Fibroblast of peridontal ligament (primary cell): Measurements from ENCODE around the gene TMED9.
A peak's percentile ranks its signal among the peaks of the same experiment; 100 is the strongest.

Experiments used
- DNase-seq: peaks from one replicate; pipeline ENCODE4 v3.0.0-alpha.2; 2010; ENCODE audit errors: extremely low read depth

TMED9 gene

DNA sequence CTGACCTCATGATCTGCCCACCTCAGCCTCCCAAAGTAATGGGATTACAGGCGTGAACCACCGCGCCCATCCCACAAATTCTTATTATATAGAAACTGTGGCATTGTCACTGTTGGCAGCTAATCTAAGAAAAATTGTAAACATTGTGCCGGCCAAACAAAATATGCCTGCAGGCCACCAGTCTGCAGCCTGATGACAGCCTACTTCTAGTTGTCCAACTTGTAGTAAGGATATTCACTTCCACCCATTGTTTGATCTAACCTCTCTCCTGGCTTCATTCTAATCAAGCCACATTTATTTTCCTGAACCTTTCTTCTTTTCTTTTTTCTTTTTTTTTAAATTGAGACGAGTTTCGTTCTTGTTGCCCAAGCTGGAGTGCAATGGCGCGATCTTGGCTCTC lies 13.7 kb upstream of the TMED9 start:
- no peak for DNase-seq

DNA sequence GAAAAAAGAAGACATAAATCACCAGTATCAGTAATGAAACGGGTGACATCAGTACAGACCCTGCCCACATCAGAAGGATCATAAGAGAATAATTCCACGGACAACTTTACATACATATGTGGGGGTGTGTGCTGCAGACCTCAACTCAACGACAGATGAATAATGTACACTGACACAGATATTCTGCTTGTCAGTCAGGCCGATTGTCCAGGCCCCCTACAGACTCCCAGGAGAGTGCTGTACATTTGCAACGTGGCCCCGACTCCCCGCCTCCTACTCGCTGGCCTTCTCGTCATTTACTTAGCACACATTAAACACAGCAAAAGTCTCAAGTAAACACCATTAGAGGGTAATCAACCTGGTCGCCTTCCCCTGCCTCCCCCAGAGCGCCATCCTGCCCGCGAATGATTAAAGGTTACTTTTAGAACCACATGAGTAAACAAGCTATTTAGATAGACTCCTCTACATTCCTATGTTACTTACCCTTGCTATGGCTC lies 3.5 kb upstream of the TMED9 start:
- DNase-seq, result no peak

DNA sequence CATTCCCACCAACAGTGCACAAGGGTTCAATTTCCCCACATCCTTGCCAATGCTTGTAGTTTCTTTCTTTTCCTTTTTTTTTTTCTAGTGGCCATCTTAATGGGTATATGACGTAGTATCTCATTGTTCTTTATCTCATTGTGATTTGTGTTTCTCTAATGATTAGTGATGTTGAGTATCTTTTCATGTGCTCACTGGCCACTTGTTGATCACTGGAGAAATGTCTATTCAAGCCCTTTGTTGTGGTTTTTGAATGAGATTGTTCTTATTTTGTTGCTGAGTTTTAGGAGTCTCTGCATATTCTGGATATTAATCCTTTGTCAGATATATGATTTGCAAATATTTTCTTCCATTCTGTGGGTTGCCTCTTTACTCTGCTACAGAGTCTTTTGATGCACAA lies 1.6 kb upstream of the TMED9 start:
- no peak for DNase-seq

DNA sequence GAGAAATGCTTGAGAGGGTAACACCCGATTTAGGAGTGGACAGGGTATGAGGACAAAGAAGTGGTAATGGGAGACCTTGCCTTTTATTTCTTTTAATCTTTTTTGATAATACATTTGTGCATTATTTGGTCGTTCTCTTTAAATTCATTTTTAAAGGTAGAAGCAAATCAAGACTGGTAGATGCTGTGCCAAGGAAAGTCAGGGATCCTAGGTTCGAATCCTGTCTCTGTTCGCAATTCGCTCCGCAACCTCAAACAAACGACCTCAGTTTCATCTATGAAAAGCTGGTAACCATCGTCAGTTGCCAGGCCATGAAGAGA lies 353 bp upstream of the TMED9 start:
- DNase-seq, result no peak

DNA sequence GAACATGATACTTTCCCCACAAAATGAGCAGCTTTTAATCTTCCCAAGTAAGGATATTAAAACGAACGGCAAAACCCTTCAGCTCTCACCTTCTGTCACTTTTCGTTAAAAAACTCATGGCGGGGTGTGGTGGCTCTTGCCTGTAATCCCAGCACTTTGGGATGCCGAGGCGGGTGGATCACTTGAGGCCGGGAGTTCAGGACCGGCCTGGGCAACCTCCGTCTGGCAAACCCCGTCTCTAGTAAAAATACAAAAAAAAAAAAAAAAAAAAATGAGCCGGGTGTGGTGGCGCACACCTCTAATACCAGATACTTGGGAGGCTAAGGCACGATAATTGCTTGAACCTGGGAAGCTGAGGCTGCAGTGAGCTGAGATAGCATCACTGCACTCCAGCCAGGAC lies 902 bp downstream of the TMED9 start:
- no peak for DNase-seq

DNA sequence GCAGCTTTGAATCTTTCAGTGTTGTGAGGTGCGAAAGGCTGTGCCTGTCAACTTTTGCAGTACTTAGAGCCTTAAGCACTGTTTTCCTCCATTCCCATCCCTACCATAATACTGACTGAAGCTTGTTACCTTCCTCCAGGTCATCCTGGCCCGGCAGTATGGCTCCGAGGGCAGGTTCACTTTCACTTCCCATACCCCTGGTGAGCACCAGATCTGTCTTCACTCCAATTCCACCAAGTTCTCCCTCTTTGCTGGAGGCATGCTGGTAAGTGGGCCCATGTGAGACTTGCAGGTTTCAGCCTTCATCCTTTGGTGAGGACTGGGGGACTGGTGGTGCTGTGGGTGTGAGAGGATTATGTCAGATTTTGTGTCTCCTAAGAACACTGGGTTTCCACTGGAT lies 1.5 kb downstream of the TMED9 start:
- DNase-seq, result no peak

DNA sequence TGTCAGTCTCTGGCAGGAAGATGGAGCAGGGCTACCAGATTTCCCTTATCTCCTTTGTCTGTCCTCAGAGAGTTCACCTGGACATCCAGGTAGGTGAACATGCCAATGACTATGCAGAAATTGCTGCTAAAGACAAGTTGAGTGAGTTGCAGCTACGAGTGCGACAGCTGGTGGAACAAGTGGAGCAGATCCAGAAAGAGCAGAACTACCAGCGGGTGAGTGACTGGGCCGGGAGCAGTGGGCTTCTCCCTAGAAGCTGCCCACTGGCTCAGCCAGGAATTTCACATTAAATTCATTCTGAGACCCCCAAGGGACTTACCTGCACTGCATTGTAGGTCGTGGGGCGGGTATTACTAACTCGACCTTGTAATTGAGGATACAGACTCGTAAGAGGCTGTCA lies 2.1 kb downstream of the TMED9 start:
- DNase-seq, result no peak

DNA sequence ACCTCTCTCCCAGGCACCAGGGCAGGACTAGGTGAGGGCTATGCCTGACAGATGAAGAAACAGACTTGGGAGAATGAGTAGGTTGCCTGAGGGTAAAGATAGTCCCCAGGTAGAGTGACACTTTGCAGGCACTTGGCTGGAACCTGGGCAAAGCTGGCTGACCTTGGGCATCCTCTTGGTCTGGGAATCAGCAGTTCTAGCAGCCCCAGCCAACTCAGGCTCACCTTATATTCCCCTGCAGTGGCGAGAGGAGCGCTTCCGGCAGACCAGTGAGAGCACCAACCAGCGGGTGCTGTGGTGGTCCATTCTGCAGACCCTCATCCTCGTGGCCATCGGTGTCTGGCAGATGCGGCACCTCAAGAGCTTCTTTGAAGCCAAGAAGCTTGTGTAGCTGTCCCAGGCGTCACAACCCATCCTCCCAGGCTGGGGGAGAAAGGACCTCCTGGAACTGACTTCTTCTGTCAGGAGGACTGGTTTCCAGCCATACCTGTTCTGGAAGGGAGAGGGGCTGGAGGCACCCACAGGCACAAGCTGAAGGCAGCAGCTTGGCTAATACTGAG lies 3.1 kb downstream of the TMED9 start:
- no peak for DNase-seq

DNA sequence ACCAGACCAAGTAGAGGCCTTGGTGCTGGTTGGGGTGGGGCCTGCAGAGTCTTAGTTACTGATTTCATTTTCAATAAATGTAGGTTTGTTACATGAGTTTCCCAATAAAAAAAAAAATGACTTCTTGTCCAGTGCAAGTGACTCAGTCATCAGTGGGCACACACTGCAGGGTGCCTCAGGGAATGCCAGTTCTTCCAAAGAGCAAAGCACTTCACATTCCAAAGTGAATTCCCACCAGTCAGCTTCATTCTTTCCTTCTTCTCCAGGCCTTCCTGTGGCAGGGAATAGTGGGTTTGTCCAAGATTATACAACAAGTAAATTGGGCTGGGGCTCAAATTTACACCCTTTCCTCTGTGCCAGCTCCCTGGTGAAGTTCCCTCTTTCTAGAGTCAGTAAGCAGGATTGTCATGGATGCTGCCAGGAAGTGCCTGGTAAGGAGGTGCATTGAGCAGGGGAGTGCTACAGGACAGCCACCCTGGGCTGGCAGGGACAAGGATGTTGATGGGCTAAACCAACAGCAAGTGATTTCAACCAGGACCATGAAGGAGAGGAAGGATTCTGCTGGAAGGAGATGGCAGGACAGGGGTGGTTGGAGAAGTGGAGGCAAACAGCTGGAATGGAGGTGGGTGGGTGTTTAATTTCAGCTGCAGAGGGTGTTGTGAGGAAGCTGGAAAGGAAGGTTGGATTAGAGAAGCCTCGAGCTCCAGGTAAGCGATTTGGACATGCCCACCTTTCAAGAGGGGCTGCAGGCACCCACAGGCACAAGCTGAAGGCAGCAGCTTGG lies 4.2 kb downstream of the TMED9 start:
- DNase-seq, result no peak

DNA sequence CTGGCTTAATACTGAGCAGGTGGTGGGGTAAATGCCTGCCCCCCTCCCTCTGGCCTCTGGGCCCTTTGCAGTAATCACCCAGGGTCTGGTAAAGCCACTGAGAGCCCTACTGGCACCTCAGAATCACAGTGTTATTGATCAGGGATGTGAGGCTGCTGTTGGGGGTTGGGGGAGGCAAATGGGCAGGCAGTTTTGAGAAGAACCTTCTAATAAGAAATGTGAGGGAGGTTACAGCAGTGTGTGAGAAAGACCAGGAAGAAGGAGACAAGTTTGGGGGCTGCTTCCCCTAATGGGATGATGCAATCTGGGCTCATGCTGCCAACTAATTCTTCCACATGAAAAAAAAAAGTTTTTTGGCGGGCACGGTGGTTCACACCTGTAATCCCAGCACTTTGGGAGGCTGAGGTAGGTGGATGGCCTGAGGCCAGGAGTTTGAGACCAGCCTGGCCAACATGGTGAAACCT lies 4.8 kb downstream of the TMED9 start:
- no peak for DNase-seq

DNA sequence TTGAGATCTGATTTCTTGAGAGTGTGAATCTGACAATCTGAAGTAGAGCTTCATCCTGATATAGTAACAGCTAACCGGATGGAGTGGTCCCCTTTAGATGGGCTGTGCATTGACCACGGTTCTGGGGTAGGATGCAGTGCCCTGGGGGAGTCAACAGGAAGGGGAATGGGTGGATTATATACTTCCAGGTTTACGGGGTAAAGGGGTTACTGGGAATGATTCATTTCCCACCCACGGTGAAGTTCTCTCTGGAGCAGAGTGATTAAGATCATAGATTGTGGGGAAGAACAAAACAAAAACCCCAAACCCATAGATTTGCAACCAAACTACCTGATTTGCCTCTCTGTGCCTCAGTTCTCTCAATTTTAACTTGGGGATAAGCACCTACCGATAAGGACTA lies 6.5 kb downstream of the TMED9 start:
- no peak for DNase-seq

DNA sequence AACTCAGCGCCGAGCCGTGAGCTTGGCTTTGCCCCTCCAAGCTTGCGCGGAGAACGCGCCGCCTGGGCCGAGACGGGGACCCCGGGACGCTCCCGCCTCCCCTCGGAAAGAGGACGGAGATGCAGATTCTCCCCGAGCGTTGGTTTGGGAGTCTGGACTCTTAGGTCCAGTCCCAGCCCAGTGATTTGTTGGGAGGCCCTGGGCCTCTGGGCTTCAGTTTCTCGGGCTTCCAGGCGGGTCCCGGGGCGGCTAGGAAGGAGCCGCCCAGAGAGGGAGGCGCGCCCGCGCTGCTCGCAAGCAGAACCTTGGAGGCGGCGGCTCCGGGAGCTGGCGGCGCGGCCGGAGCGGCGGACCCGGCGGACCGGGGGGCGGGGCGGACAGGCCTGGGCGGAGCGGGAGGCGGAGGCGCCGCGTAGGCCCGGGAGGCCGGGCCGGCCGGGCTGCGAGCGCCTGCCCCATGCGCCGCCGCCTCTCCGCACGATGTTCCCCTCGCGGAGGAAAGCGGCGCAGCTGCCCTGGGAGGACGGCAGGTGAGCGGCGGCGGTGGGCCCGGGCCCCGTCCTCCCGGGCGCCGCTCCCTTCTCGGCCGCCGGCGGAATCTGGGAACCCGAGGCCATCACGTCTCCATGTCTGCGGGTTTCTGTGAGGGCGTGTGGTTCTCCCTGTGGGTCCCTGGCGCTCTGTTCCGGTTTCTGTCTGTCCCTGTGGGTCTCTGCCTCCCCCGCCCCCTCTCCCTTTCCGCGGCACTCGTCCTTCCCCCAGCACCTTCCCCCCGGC lies 7.9 kb downstream of the TMED9 start, which contains the start of gene B4GALT7:
TSS of gene B4GALT7 (plus strand) at position 402 of the 777 bp plus-strand sequence. CDS start at position 481, 79 bp downstream.
- DNase-seq, result peak; percentile 64

DNA sequence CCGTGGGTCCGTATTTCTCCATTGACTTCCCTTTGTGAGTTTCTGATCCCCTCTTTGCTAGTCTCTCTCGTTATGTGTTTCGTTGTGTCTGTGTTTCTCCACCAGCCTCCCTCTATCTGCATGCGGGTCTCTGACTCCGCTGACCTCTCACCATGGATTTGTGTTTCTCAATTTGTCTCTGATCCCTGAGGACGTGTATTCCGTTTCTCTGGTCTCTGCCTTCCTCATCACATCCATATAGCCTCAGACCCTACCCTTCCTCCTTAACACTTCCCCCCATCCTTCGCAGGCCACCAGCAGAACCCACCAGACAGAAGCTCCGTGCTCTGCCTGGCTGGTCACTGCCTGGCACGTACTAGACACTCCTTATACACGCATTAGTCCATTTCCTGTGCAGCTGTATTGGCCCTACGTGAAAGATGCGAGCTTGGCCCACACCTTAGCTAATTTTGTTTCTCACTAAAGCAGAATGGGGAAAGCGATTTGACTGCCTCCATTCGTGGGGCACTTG lies 8.6 kb downstream of the TMED9 start:
- DNase-seq, result peak; percentile 18

DNA sequence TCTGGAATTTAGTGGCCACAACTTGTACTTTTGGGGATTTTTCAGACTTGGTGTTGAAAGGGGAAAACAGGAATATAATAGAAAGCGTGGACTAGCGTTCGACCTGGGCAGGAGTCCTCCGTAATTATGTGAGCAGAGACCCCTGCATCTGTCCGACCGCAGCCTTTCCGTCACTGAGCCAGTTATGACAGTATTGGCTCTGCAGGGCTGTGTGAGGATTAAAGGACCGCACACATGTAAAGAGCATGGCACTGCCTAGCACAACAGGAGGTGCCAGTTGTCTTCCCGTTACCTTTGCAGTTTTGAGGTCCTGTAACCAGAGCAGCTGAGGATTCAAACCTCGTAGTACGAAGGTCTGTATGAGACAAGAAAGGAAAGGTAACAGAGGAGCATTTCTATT lies 9.1 kb downstream of the TMED9 start:
- DNase-seq, result no peak

DNA sequence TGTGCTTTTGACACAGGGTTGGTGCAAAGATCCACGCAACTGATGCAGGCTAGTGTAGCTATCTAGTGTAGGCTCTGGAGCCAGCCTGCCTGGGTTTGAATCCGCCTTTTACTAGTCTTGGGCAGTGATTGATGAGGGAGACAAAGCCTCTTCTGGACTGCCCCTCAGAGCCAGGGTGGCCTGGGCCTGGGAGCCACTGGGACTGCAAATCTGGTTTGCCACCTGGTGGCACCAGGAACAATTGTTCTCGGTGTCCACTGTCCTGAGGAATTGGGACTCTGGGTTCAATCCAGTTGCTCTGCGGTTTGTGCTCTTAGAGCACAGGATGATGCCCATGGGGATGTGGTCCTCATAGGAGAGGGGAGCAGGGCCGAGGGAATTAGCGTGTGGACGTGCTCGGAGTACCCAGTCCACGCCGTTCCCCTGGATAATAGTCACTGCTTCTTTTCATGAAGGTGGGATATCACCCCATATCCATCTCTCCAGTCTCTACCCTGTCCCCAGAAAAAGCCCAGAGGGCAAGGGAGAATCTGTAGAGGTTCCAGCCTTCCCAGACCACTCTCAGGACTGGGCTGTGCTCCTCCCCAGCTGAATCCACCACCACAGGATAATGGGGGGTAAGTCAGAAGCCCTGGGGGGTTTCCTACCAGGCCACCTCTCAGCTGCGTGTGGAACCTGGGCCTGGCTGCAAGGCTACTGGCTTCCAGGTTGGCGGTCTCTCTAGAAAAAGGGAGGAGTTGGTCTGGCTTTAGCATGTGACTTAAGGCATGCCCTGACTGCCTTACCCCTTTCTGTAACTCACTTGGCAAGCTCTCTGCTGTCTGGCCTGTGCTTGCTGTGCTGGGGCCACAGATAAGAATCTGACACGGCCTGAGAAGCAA lies 9.8 kb downstream of the TMED9 start:
- no peak for DNase-seq

DNA sequence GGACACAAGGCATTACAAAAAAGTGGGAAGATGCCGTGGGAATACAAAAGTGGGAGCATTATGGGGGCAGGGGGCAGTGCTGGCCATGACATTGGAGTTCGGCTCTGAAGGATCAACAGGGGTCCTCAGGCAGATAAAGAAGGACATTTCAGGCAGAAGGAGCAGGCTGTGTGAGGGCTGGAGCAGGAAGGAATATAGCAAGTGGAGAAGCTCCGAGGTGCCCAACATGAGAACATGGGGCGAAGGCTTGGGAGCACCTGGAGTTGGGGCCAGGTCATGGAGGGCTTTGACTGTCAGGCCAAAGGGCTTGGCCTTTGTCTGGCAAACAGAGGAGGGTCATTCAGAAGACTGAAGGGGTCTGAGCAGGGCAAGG lies 10.4 kb downstream of the TMED9 start:
- no peak for DNase-seq

DNA sequence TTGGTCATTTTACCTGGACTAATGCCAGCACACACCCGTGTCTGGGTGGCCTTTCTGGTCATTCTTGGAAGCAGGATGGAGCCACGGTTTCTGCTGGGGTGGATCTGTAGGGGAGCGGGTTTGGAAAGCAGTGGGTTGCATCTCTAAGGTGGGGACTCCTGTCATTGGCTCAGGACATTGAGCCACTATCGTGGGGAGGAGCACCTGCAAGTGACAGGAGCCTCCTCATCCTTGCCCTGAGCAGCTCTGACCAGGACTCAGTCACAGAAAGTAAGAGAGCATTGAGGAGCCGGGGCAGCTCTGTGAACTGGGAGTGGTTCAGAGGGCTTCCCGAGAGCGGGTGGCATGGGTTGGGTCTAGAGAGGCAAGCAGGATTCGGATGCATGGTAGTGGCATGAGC lies 11.6 kb downstream of the TMED9 start:
- no peak for DNase-seq

DNA sequence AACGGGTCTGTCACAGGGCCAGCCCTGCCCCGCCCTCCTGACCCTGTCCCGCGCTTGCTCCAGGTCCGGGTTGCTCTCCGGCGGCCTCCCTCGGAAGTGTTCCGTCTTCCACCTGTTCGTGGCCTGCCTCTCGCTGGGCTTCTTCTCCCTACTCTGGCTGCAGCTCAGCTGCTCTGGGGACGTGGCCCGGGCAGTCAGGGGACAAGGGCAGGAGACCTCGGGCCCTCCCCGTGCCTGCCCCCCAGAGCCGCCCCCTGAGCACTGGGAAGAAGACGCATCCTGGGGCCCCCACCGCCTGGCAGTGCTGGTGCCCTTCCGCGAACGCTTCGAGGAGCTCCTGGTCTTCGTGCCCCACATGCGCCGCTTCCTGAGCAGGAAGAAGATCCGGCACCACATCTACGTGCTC lies 12.1 kb downstream of the TMED9 start:
- DNase-seq, result no peak

DNA sequence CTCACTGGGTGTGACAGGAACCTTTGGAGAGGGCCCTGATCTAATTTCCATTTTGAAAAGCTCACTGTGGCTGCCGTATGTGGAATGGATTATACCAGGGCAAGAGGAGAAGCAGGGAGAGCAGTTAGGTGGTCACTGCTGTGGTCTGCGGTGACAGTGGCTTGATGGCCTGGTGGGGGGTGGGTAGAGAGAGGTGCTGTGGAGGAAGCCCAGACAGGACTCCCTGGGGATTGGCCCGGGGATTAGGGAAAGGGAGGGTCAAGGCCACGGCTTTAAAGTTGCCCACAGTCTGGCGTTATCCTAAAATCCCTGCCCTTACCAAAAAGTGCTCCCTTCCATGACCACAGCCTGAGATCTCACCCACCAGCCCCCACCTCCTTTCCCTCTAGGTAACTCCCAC lies 12.7 kb downstream of the TMED9 start:
- DNase-seq, result no peak

DNA sequence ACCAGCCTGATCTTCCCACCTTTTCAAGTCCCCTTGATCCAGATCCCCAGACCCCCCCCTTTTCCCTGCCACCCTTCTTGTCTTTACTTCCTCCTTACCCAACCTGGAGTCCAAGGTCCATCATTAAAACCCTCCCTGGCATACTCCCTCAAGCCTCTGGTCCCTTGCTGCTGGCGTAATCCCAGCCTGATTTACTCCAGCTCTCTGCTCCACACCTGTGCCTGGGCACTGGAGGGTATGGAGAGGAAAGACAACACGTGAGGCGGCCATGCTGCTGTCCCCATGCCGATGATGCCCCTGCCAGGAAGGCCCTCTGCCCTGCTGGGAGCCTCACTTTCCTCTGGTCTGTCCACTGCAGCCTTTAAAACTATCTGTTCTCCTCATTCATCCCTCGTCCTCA lies 13.1 kb downstream of the TMED9 start:
- DNase-seq, result no peak

DNA sequence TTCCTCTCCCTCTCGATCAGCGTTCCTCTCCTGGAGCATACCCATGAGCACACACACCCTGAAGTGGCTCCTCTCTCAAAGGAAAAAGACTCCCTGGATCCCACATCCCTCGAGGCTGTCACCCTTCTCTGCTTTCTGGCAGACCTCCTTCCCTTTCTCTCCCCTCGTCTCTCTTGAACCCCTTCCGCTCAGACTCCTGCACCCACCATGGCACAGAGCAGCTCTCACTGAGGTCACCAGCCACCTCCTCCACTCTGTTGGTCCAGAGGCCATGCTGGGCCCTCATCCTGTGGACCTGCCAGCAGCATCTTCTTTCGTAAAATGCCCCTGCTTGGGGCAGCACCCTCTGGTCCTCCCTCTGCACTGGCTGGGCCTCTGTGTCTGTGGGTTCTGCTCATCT lies 13.7 kb downstream of the TMED9 start:
- DNase-seq, result no peak
